Stimulated activated CD4-positive, alpha-beta T cell treated with anti-CD3 and anti-CD28 coated beads, Interleukin-4, amount 100 ng/mL, for 24 hours (primary cell): Measurements from ENCODE around the gene CTNNAL1.
A peak's percentile ranks its signal among the peaks of the same experiment; 100 is the strongest.
"Not testable (repeated sequence)": the region's sequence is repeated elsewhere in the genome, so short reads cannot be mapped to it uniquely, and the experiment has no call there.

Source experiments
- DNase-seq: peaks from one replicate; pipeline ENCODE4 v3.0.0-alpha.2; 2020

The CTNNAL1 gene

DNA sequence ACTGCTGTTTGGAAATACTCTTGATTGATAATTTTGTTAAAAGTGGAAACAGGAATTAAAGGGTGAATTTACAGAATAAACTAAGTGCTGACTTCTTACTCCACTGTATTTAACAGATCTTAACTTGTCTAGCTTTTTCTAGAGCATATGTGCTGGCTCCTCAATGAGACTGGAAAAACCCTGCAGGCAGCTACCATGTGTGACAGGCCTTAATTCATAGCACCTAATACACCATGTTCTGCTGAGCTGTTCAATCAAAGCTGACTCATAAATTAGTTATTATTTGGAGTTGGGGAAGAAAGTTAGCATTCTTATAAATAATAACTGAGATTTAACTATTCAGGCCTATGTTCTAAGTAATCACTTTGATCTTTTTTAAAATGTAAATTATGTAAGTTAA, 29.4 kb downstream of the CTNNAL1 start:
- no peak for DNase-seq

DNA sequence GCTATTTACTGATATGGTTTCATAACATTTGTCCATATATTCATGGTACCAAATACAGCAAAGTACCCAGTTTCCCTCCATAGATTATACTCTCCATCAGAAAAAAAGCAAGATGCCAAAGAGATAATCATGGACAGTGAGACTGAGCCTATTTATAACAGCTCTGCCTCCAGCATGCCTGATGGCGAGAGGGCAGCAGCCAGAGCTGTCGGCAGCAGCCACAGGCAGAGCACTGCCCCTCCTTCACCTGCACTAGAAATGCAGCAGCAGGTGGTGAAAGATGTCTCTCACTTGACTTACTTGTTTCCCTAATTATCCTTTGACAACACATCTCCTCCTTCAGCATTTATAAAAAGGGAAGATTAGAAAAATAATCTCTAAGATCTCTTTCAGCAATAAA, 32.4 kb downstream of the CTNNAL1 start:
- DNase-seq: no peak

DNA sequence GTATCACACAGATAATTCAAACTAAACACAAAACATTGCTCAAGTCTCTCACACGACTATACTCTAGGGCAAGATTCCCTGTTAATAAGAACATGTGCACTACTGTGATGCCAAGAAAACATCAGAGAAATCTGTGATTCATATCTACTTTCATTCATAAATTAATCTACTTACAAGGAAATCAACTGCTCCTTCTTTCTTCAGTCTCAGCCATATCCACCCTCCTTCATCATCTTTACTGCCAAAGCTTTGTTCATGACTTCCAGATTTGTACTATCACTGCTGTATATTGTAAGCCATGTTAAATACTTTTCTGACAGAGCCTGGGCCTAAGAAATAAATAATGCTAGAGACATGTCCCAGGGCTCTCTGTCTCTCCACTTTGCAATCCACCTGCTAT, 35.1 kb downstream of the CTNNAL1 start:
- no peak for DNase-seq

DNA sequence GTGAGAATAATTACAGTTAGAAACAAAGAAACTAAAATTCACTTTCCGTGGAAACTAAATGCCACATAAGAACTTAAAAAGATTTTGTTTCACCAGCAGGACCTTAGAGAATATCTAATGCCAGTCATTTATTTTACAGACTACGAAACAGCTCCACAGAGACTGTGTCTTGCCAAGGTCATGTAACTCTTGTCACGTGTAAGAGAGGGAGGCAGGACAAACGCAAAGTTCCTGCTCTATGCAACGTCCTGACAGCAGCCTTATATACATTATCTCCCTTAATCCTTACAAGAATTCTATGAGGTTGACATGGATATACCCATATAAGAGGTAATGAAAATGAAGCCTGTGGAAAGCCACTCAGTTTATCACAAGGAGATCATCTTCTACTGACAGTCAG, 39.4 kb downstream of the CTNNAL1 start:
- DNase-seq: no peak

DNA sequence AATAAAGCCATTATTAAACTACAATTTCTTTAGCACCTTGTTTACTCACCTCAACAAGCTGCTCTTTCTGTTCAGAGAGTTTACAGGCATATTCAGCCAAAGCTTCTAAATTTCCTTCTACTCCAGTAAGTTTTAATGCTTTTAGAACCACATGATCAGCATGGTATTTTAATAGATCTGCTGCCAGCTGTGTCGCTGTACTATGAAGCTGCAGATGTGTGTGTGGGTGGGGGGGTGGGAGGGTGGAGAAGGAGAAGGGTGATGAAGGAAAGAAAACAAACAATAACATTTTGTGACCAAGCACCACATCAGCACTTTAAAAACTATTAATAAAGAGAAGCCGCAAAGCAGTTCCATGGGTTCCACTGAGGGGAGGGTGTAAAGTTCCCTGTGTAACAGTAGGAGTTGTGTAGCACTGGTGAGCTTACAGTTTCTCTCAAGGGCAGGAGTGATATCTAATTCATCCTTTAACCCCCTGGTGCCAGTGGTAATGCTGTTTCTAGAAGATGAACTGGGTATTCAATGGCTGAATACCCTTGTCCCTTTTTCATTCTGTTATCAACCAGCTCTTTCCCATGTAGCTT, 40.6 kb downstream of the CTNNAL1 start:
- DNase-seq: no peak

DNA sequence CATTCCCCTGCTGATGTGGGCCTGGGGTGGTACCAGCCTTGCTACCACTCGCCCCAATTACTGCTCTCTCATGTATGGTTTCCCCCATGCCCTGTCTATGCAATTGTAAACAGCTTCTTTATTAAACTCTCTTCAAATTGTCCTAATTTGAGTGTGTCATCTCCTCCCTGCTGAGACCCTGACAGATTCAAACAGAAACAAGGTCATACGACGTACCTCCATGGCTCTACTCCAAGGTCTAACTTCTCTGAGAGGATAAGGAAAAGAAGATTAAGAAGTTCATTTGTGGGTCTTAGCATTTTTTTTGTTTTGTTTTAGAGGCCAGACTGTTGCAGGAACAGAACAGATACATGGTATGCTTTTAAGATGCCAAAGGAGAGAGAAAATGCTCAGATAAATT, 41.1 kb downstream of the CTNNAL1 start:
- DNase-seq: no peak

DNA sequence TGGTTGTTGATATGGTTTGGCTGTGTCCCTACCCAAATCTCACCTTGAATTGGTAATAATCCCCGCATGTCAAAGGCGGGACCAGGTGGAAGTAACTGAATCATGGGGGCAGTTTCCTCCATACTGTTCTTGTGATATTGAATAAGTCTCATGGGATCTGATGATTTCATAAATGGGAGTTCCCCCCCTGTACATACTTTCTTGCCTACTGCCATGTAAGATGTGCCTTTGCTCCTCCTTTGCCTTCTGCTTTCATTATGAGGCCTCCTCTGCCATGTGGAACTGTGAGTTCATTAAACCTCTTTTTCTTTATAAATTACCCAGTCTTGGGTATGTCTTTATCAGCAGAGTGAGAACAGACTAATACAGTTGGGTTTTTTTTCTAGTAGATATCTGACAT, 41.9 kb downstream of the CTNNAL1 start:
- not testable (repeated sequence) for DNase-seq

DNA sequence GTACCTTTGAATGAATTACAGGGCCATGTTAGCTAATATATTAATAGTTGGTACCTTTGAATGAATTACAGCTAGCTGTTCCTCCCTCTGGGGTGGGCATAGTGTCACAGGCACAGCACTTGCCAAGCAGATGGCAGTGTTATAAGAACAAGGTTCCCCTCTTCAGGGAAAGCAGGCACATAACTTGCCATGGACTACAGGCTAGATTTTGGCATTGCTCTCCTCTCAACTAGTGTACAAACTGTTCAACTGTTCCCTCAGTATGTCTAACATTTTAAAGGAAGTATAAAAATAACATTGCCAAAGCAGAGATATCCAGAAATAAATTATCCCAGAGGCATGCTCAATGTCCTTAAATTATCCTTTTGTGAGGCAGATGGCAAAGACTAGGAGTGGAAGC, 45.4 kb downstream of the CTNNAL1 start:
- DNase-seq: no peak

DNA sequence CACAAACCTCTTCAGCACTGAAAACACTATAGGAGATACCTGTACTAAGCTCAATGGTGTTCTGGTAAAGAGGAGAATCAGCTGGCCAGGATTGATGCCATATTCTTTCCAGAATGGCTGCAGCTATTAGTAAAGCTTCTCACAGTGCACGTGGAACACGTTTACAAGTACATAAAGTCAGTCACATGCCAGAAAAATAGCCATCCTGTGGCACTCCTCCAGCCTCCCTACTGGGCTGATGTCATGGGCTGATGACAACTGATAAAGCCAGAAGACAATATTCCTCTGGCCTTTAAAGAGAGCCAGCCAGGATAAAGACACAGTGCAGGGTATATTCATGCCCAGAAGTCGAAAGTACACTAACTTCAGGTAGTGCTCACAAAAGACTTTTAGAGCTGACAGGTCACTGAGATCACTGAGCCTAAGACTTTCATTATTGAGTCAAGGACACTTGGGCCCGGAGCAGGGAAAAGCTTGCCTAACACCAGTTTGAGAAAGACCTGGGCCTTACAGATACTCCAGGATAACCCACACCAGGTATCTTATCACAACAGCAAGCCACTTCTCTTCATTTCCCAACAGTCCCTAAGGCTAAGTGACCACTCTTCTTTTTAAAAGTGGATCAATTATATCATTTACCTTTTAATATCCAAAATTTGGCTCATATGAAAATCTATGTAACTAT, 49.7 kb downstream of the CTNNAL1 start:
- DNase-seq: no peak

DNA sequence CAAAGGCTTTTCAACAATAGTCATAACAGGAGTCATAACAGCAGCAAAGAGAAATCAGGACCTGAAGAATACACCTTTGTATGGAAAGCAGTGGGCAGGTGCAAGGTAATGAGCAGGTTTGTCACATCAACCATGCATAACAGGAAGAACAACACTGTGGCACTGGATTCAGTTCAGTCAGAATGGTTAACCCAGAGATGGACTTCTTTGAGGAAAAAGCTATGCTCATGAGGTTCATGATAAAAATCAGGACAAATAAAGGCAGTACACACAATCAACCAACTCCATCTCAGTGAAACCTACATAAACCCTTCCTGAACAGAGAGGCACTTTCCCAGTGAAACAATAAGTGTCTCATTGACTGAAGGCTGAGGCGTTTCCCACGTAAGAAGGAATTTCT, 52.1 kb downstream of the CTNNAL1 start:
- DNase-seq: no peak

DNA sequence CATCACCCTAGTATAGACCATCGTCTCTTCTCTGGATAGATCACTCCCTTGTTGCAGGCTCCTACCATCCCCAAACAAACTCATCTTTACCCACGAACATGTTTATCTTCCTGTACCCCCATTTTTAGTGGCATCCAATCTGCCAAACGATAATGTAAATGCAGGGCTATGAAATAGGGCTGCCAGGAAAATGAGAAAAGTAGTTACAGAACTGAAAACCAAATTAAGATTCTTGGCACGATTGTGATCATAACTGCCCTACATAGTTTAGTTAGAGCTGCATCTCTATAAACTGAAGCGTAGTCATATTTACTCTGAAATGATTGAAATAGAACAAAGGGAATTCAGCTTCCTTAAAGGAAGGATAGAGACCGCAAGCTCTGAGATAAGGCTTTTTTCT, 53.0 kb downstream of the CTNNAL1 start:
- DNase-seq: no peak

DNA sequence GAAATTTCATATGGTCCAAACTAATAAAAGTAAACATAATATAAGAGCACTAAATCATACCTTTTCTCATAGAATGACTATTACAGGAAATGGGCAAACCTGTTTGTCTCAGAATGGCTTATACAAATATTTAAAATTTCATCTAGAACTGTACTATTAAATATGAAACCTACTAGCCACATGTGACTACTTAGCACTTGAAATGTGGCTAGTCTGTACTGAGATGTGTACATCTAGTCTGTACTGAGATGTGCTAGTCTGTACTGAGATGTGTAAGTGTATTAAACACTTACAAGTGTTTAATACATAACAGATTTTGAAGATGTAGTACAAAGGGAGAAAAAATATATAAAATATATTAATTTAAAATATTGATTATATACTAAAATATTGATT, 56.7 kb downstream of the CTNNAL1 start:
- DNase-seq: no peak

DNA sequence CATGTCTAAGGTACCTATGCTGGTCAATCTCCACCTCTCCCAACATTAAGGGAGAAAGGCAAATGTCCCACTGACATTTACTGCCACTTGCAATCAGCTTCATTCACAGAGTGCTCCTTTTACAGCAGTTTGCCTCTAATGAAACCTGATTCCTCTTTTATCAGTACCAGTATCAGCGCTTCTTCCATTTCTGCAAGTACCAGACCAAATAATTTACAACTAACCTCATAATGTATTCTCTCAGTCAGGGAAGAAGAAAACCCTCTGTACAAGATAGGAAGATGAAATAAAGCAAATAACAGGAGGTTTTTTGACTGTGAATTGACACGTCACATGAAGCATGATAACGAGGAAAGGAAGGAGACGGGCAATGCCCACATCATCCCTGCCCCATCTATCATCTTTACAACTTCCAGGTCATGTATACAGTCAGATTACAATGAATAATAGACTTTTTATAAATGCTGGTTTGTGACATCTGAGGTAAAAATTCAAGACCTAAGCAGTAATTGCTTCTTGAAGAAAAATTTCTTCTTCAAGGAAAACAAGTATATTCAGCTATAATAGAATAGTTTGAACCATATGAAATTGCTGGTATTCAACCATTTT, 57.2 kb downstream of the CTNNAL1 start:
- DNase-seq: no peak

DNA sequence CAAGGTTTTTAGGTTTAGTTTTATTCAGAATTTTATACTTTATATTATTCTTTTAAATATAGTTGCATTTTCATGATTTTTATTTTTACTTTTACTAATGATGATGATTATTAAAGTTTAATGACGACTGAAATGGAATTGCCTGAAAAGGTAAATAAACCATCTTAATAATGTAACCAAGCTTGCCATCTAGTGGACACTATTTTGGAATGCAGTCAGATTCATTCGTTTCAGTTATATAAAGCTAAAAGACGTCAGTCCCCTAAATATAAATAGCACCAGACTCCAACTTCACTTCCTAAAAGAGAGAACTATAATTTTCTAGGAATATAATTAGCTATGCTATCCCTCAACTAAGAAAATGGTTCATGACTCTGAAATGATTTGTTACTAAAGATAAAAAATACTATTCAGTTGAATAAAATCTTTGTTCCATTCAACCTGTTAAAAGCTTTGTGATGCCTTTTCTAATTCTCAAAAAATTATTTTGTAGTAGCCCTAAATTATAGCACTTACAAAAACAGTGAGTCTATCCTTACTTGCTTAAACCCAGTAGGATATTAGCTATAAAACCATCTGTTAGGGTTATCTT, 59.2 kb downstream of the CTNNAL1 start:
- no peak for DNase-seq

DNA sequence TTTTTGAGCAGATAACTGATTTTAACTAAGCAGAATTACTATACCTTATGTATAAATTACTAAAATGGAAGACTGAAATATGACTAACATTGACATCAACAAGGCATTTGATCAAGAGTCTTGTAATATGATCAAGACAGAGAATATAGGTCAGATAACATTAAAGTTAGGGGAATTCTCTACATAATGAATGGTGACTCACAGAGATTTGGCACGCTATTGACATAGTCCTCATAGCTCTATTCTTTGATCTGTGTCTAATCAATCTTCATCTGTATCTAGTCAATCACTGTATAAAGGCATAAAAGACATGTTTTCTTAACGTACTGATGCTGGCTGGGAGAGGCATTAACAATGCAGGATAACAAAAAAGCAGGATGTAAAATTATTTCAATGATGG, 61.7 kb downstream of the CTNNAL1 start:
- DNase-seq: no peak

DNA sequence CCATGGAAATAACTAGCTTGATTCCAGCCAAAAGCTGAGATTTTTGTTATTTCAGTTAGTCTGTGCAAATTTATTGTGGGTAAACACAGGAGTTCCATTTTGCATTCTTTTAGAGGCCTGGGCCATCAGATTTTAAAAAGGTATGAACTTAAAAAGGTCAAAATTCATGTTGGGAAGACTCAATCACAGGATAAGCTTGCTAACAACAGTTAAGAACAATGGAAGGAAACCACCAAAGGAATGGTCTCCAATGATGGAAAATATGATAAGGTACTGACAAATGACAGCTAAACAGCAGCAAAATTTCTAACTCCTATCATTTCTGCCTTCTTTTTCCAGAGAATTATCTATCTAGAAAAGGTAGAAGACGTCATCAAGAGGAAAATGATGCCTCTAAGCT, 63.1 kb downstream of the CTNNAL1 start:
- DNase-seq: no peak

DNA sequence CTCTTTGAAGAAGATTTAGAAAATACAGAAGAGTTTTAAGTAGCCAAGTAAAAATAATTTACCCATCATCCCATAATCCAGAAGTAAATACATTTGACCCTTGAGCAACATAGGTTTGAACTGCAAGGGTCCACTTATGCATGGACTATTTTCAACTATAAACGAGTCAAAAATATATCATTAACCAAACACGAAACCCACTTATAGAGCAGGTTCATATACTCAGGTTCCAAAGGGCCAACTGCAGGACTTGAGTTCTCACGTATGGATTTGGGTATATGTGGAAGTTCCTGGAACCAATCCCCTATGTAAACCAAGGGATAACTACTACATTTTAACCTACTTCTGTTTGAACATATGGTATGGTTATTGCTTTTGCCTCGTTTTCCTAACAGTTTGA, 73.3 kb downstream of the CTNNAL1 start:
- DNase-seq: no peak

DNA sequence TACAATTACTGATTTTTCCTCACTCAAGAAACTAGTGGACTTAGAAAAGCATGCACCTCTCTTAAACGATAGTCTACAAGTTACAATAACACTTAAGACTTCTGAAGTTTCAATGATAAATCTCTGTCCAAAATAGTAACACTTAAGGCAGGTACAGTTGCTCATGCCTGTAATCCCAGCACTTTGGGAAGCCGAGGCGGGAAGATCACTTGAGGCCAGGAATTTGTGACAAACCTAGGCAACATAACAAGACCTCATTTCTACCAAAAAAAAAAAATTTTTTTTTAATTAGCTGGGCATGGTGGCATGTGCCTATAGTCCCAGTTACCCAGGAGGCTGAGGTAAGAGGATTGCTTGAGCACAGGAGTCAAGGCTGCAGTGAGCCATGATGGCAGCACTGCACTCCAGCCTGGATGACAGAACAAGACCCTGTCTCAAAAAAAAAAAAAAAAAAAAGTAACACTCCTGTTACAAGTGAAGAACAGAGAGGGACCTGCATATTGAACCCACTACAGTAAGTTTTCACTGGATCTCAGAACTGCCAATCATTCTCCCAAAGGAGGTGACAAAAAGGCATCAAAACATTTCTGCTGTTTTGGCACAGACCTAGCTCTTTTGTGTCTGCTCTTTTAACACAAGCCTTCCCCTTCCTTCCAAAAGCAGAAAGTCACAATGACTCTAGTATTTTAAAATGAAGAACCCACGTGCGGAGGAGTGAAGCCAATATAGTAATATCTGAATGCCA, 75.6 kb downstream of the CTNNAL1 start:
- DNase-seq: no peak

DNA sequence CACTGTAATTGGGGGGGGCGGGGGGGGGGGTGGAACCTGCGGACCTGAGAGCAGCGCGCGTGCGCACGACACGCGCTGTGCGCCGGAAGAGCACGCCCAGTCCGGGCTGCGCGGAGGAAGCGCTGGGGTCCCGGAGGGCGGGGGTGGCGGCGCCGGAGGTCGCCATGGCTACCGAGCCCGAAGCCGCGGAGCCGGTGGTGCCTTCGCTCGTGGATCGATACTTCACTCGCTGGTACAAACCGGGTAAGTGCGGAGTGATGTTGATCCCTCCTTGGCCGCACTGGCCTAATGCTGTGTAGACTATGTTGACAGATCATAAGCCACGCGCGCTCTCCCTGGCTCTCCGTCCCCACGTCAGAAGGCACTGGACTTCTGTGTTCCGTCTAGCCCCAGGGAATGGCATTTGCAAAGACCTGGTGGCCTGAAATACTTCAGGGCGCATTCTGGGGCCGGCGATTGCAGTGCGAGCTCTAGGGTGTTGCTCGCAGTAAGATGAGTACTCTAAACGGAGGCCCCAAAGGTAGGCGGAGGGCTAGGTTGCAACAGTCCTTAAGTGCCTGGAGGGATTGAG, 78.9 kb downstream of the CTNNAL1 start, which contains the start of gene ABITRAM:
Gene ABITRAM (plus strand): TSS at position 78 of the 571 bp plus-strand sequence. CDS start 87 bp downstream, at position 165.
- peak; percentile 75 for DNase-seq

DNA sequence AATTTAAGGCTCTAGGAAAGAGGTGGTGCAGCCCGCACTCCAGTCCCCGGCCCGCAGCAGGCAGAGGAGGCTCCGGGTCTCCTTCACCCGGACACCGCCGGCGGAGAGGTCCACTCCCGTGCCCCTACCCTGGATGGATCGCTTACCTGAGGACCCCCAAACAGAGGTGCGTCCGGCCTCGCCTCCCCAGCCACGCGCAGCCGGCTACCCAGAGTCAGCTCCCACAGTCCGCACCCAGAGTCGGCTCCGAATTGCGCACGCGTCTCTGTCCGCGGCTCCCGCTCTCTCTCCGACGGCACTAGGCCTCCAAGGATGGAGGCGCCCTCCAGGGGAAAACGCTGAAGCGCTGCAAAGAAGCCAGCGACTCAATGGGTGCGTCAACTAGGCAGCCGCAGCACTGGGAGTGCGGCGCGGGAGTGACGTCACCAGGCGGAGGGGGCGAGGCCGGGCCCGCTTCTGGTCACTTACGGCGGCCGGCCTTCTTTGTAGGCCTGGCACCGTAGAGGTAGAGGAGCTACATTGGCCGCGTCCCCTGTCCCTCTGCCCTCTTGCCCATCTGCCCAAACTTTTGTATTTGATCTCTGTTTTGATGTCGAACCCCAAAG, 79.5 kb downstream of the CTNNAL1 start, which contains the start of gene ELP1:
Gene ELP1 (minus strand): TSS at position 407 of the 605 bp plus-strand sequence. CDS start 2,978 bp downstream, outside the sequence.
- DNase-seq: peak; percentile 93

DNA sequence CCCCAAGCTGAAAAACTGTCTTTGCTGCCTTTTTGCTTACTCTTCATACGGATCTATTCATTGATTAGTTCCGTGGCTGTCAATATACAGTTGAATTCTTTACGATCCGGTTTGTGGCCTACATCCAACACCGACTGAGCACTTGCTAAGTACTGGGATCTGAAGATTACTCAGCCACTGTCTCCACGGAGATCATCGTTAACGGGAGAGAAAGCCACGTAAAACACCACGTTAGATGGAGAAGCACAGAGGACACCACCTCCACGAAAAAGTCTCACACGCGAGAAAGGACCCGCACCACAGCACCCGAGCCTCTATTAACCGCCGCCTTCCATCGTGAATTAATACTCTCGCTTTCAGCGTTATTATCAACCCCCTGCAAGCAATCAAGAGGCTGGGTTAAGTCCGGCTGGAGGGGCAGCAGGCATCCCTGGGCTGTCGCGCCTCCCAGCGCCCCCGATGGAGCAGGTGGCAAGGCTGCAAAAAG, 80.0 kb downstream of the CTNNAL1 start:
- no peak for DNase-seq

DNA sequence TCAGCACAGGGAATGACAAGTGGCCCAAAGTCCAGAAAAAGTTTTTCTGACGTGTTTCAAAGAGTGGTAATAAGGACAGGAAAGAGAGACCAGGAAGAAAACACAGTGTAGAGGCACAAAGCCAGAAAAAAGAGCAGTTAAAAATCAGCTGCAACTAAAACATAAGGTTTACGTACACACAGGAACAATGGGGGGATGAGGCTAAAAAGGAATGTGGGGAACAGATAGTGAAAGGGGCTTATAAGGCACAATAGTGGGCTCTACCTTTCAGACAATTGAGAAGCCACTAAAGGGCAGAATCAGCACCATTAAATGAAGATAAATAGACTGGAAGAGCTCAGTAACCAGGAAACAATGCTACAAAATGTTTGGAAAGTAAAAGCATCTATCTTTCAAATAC, 84.9 kb downstream of the CTNNAL1 start:
- no peak for DNase-seq
